Subcutaneous abdominal adipose tissue (tissue), 5 donors: ENCODE measurements around the gene ITM2C.

Source experiments
- H3K27ac ChIP-seq: one replicate; pipeline ENCODE4 v1.7.0; 2013; ENCODE audit warnings: low read depth, mild to moderate bottlenecking, inconsistent platforms, low read length, moderate library complexity
- H3K27me3 ChIP-seq, 5 donors: one replicate each; pipeline ENCODE4 v1.7.0; 2013; ENCODE audit warnings: low read length in 5 of 5, inconsistent platforms in 1 of 5; ENCODE audit not compliant: control insufficient read depth in 5 of 5, insufficient read depth in 4 of 5
- H3K36me3 ChIP-seq, 5 donors: one replicate each; pipeline ENCODE4 v1.7.0; 2013; ENCODE audit warnings: low read length in 5 of 5; ENCODE audit not compliant: control insufficient read depth in 5 of 5, insufficient read depth in 5 of 5
- H3K4me1 ChIP-seq, 5 donors: one replicate each; pipeline ENCODE4 v1.7.0; 2013; ENCODE audit warnings: low read length in 5 of 5, mild to moderate bottlenecking in 3 of 5, moderate library complexity in 1 of 5; ENCODE audit not compliant: control insufficient read depth in 5 of 5, insufficient read depth in 5 of 5
- H3K4me3 ChIP-seq, 5 donors: one replicate each; pipeline ENCODE4 v1.7.0; 2013; ENCODE audit warnings: low read length in 5 of 5, low read depth in 1 of 5
- H3K9ac ChIP-seq, 5 donors: one replicate each; pipeline ENCODE4 v1.7.0; 2013; ENCODE audit warnings: low read length in 5 of 5, mild to moderate bottlenecking in 4 of 5, moderate library complexity in 3 of 5
- H3K9me3 ChIP-seq, 5 donors: one replicate each; pipeline ENCODE4 v1.7.0; 2013; ENCODE audit warnings: low read length in 5 of 5; ENCODE audit not compliant: control insufficient read depth in 5 of 5
- donor health status: healthy.
- donor health status: healthy.
- donor health status: healthy.
- donor health status: healthy.
- donor health status: healthy.

Gene ITM2C

GRCh38 chr2:230872151-230872967, 7.6 kb downstream of the ITM2C start:
- Histone ChIP-seq H3K27ac (no peak overlapping the region), H3K27me3 (peaks cover 0 to 3% (median 0%) of the 10 kb centered on the region in 5 donors), H3K4me1 (peaks cover 0 to 31% (median 4%) of the 10 kb centered on the region in 5 donors), H3K9me3 (no peaks in the 10 kb centered on the region), H3K9ac (no peak overlapping the region), H3K36me3 (peaks cover 0 to 14% (median 8%) of the 10 kb centered on the region in 5 donors), H3K4me3 (no peak overlapping the region)

- Histone ChIP-seq H3K9me3 (no peaks in the 10 kb centered on the region), H3K4me3 (no peak overlapping the region), H3K36me3 (peaks cover 0 to 20% (median 16%) of the 10 kb centered on the region in 5 donors), H3K27me3 (peaks cover 0 to 3% (median 0%) of the 10 kb centered on the region in 5 donors), H3K27ac (no peak overlapping the region), H3K9ac (no peak overlapping the region), H3K4me1 (peaks cover 0 to 30% (median 4%) of the 10 kb centered on the region in 5 donors)
Measured at GRCh38 chr2:230872968-230873660, 8.4 kb downstream of the ITM2C start.

- no peak overlapping the region for H3K27ac ChIP-seq
- no peaks in the 10 kb centered on the region for H3K9me3 ChIP-seq
- H3K4me1 ChIP-seq = peaks cover 0 to 26% (median 4%) of the 10 kb centered on the region in 5 donors
- H3K4me3 ChIP-seq = no peak overlapping the region
- peaks cover 0 to 3% (median 0%) of the 10 kb centered on the region in 5 donors for H3K27me3 ChIP-seq
- H3K36me3 ChIP-seq = peaks cover 0 to 20% (median 16%) of the 10 kb centered on the region in 5 donors
- H3K9ac ChIP-seq = no peak overlapping the region
Measured at GRCh38 chr2:230873661-230874401, 9.1 kb downstream of the ITM2C start.

DNA sequence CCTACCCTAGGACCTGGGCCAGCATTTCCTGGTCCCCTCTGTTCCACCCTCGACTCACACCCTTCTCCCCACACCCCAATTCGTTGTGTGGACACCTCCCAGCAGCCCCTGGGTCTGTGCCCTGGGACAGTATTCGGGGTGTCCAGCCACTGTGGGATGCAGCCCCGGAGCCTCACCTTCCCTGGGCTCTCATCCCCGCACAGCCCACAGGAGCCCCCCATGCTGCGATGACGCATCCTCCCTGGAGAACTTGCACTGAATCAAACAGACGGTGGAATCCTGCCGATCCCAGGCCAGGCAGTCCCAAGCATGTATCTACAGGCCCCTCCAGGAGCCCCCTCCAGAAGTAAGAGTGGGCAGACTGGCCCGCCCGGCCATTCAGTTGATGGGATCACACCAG, 9.7 kb downstream of the ITM2C start:
- H3K9ac ChIP-seq = no peak overlapping the region
- H3K36me3 ChIP-seq = peaks cover 0 to 20% (median 16%) of the 10 kb centered on the region in 5 donors

GRCh38 chr2:230874876-230875275, 10.1 kb downstream of the ITM2C start:
- H3K4me1 ChIP-seq = peaks cover 0 to 22% (median 4%) of the 10 kb centered on the region in 5 donors
- no peaks in the 10 kb centered on the region for H3K9me3 ChIP-seq
- no peak overlapping the region for H3K27ac ChIP-seq
- H3K4me3 ChIP-seq = no peak overlapping the region
- peaks cover 0 to 20% (median 16%) of the 10 kb centered on the region in 5 donors for H3K36me3 ChIP-seq
- H3K27me3 ChIP-seq = peaks cover 0 to 3% (median 0%) of the 10 kb centered on the region in 5 donors
- no peak overlapping the region for H3K9ac ChIP-seq

More for the DNA sequence above, 9.7 kb downstream of the ITM2C start:
- Histone ChIP-seq H3K9me3 (no peaks in the 10 kb centered on the region), H3K4me1 (peaks cover 0 to 26% (median 4%) of the 10 kb centered on the region in 5 donors), H3K27ac (no peak overlapping the region), H3K27me3 (peaks cover 0 to 3% (median 0%) of the 10 kb centered on the region in 5 donors), H3K4me3 (no peak overlapping the region)

DNA sequence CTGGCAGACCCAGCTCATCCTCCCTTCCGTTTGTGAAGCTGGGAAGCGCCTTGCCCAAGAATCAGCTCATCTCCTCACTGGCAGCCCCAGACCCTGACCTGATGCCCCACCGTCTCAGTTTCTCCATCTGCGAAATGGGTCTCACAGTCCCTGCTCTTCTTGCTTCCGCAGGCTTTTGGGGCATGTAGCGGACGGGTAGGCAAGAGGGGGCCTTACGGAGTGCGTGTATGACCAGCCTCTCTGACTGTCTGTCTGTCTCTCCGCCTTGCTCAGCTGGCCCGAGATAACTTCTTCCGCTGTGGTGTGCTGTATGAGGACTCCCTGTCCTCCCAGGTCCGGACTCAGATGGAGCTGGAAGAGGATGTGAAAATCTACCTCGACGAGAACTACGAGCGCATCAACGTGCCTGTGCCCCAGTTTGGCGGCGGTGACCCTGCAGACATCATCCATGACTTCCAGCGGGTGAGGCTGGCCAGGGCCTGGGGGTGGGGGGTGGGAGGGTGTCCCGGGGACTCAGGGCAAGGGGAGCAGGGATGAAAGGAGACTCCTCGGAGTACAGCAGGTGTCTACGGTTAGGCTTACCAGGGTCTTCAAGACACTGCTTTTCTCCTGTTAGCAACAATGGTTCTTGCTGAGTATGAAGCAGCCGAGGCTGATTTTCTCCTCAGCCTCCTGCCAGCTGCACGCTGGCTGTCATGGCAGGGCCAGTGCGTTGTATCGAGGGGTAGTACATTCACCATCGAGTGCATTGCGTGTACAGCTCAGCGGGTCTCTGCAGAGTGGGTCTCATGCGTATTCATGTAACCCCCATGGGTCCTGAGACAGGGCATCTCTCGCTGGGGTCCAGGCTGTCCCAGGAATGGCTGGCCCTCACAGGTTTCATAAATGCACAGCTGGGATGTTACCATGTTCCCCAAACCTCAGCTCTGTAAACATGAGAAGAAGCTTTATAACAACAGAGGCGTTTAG, 10.9 kb downstream of the ITM2C start:
- Histone ChIP-seq H3K36me3 (peaks cover 0 to 20% (median 16%) of the 10 kb centered on the region in 5 donors), H3K4me1 (peaks cover 0 to 14% (median 0%) of the 10 kb centered on the region in 5 donors), H3K27ac (no peak overlapping the region), H3K27me3 (peaks cover 0 to 3% (median 0%) of the 10 kb centered on the region in 5 donors), H3K4me3 (no peak overlapping the region), H3K9me3 (no peaks in the 10 kb centered on the region), H3K9ac (no peak overlapping the region)

GRCh38 chr2:230877116-230877758, 12.5 kb downstream of the ITM2C start:
- H3K36me3 ChIP-seq = peaks cover 0 to 20% (median 16%) of the 10 kb centered on the region in 5 donors
- H3K9me3 ChIP-seq = no peaks in the 10 kb centered on the region
- H3K4me3 ChIP-seq = no peak overlapping the region
- no peaks in the 10 kb centered on the region for H3K27me3 ChIP-seq
- no peak overlapping the region for H3K27ac ChIP-seq
- H3K9ac ChIP-seq = no peak overlapping the region
- peaks cover 0 to 4% (median 0%) of the 10 kb centered on the region in 5 donors for H3K4me1 ChIP-seq

DNA sequence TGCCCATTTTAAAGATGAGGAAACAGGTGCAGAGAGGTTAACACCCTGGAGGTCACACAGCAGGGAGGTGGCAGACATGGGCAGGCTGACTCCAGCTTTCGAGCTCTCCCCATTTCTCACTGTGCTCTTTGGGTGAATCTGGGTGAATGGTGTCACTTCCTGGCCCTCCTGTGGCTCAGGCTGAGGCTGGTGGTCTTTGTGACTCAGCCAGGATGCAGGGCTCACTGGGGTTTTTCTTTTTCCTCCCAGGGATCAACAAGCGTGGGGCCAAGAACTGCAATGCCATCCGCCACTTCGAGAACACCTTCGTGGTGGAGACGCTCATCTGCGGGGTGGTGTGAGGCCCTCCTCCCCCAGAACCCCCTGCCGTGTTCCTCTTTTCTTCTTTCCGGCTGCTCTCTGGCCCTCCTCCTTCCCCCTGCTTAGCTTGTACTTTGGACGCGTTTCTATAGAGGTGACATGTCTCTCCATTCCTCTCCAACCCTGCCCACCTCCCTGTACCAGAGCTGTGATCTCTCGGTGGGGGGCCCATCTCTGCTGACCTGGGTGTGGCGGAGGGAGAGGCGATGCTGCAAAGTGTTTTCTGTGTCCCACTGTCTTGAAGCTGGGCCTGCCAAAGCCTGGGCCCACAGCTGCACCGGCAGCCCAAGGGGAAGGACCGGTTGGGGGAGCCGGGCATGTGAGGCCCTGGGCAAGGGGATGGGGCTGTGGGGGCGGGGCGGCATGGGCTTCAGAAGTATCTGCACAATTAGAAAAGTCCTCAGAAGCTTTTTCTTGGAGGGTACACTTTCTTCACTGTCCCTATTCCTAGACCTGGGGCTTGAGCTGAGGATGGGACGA, 13.2 kb downstream of the ITM2C start:
- no peak overlapping the region for H3K9ac ChIP-seq
- H3K9me3 ChIP-seq = no peaks in the 10 kb centered on the region
- no peak overlapping the region for H3K4me3 ChIP-seq
- H3K27ac ChIP-seq = no peak overlapping the region
- H3K27me3 ChIP-seq = no peaks in the 10 kb centered on the region
- H3K4me1 ChIP-seq = peaks cover 0 to 4% (median 0%) of the 10 kb centered on the region in 5 donors
- H3K36me3 ChIP-seq = peaks cover 0 to 20% (median 16%) of the 10 kb centered on the region in 5 donors
